ENCODE results near the gene ALAD.
"Not testable (repeated sequence)": the region's sequence is repeated elsewhere in the genome, so short reads cannot be mapped to it uniquely, and the experiment has no call there.

The ALAD gene

DNA sequence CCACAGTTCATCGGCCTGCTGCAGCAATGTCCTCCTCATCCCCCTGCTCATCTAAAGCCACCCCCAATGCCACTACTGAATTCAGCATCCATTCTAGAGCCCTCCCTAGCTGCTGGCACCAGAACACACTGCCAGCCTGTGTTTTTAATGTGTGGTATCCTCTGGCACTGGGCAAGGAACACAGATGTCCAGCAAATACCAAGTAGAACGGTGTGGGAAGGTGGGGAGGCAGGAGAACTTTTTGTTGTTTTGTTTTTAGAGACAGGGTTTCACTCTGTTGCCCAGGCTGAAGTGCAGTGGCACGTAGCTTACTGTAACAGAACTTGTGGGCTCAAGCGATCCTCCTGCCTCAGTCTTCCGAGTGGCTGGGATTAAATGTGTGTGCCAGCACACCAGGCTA lies 29.0 kb downstream of the ALAD start:
- no peak for DNase-seq

DNA sequence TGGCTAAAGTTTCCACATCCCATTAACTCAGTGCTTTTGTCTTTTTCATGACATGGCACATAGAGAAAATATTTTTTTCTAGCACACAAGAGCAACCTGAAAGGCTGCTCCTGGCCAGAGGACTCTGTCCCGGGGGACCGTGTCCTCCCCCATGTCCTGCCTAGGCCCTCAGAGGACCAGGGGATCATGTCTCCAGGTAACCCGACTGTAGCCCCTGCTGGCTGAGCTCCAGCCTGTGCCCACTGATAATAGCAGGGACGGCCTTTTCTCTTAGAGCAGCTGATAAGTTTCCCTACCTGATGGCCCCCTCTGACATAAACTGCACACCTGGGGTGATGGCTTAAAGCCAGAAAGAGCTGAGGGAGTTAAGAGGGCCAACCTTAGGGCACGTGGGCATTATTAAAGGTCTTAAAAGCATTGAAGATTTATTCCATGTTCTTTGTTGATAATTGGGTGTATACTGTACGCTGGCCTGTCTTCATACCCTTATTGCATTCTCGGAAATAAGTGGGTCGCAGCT lies 30.2 kb downstream of the ALAD start:
- no peak for DNase-seq

DNA sequence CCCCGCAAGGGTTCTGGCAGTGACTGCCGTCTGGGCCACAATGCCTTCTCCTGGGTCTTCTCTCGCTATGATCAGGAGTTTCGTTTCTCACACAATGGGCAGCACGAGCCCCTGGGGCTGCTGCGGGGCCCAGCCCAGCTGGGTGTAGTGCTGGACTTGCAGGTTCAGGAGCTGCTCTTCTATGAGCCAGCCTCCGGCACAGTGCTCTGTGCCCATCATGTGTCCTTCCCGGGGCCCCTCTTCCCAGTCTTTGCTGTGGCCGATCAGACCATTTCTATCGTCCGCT lies 31.3 kb downstream of the ALAD start:
- no peak for DNase-seq

DNA sequence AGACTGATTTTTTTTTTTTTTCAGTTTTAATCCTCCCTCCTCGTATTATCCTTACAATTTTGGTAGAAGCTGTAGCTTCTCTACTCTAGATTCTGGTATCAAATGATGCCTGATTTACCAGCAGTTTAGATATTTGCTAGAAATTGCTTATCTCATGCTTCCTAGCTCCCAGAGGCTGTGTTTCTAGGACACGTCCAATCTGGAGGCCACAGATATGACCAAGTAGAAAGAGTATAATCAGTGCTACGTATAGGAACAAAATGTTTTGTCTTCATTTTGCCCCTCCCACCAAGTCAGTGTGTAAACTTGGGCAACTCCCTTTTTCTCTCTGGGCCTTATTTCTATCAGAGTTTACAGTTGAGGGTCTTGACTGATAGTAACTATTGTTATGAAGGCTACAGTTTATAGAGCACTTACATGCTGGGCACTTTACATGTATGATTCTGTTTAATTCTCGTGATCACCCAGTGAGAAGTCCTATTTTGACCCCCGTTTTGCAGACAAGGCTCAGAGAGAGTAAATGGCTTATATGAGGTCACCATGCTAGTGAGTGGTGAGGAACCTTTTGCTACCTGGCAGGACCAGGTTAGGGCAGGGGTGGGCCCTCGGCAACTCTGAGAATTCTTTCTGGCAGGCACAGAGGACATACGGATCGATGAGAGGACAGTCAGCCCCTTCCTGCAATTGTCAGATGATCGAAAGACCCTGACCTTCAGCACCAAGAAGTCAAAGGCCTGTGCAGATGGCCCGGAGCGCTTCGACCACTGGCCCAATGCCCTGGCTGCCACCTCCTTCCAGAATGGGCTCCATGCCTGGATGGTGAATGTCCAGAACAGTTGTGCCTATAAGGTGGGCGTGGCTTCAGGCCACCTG lies 31.9 kb downstream of the ALAD start:
- no peak for DNase-seq

DNA sequence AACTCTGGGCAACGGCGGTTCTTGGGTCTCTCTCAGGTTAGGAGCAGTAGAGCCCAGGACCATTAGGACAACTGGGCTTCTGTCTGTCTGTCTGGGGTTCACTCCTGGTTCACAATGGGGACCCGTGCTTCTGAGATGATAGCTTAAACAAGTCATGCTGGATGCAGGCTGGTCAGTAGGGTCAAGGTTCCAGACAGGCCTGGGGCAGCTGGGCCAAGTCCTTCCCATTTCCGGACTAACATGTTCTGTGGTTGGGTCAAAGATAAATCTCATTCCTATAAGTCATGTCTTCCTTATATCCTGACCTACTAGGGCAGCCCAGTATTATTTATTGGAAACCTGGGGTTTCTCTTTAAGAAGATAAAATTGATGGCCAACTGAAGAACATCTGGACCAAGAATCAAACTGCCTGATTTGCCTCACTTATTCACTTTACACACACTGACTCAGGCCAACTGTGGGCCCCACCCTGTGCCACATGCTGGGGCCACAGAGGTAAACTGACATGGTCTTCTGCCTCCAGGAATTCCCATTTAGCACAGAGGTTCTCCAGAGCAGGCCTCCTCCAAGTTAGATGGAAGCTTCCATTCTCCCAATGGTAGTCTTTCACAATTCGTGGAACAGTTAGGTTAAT lies 32.6 kb downstream of the ALAD start:
- DNase-seq: no peak

DNA sequence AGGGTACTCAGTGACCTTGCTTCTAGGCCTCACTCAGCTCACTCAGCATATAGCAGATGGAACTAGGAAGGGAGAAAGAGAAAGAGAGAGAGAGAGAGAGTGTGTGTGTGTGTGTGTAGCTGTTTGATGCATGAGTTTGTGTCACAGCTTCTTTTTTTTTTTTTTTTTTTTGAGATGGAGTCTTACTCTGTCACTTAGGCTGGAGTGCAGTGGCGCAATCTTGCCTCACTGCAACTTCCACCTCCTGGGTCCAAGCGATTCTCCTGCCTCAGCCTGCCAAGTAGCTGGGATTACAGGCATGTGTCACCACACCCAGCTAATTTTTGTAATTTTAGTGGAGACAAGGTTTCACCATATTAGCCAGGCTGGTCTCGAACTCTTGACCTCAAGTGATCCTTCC lies 35.4 kb downstream of the ALAD start:
- not testable (repeated sequence) for DNase-seq

DNA sequence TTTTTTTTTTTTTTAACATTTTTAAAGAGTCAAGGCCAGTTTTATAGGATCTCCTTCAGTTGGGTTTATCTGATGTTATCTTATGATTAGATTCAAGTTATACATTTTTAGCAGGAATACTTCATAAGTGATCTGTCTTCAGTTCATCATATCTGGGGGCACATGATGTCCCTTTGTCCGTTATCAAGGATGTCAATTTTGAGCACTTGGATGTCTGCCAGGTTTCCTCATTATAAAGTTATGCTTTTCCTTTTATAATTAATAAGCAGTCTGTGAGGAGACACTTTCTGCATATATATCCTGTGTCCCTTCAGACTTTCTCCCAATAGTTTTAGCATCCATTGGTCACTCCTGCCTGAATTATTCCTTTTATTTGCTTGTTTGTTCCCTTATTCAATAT lies 36.1 kb downstream of the ALAD start:
- no peak for DNase-seq

DNA sequence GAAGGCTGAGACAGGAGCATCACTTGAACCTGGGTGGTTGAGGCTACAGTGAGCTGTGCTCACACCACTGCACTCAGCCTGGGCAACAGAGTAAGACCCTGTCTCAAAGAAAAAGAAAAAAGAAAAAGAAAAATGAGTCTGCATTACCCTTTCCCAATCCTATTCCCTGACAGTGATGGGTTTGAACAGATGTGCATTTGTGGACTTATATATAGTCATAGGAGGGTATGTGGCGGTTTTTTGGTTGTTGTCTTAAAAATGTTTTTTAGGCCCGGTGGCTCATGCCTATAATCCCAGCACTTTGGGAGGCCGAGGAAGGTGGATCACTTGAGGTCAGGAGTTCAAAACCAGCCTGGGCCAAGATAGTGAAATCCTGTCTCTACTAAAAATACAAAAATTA lies 37.7 kb downstream of the ALAD start:
- no peak for DNase-seq

DNA sequence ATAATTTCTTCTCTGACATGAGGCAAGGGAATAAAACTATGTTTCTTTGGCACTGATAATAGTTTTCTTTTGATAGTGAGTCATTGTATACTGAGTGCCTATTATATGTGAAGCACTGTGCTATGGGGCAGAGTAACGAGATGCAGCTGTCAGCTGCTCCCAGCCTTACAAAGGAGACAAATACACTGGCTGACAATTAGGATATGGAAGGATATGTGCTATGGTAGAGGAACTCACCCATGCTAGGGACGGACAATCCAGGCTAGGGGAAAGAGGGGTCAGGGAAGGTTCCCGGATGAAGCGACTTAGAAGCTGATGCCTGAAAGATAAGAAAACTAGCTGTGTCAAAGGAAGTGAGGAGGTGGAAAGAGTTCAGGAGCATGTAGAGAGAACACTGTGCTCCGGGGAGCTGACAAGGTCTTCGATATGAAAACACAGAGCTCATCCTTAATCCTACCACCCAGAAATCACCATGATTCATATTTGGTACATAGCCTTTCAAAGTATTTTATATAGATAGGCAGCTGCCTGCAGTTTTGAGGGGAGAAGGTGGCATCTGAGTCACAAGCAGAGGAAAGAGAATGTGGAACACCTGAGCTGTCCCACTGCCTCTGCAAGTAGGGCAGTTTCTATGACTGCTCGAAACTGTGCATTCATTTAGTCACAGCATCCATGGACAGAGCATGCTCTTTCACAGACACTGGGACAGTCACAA lies 39.6 kb downstream of the ALAD start:
- DNase-seq: no peak

DNA sequence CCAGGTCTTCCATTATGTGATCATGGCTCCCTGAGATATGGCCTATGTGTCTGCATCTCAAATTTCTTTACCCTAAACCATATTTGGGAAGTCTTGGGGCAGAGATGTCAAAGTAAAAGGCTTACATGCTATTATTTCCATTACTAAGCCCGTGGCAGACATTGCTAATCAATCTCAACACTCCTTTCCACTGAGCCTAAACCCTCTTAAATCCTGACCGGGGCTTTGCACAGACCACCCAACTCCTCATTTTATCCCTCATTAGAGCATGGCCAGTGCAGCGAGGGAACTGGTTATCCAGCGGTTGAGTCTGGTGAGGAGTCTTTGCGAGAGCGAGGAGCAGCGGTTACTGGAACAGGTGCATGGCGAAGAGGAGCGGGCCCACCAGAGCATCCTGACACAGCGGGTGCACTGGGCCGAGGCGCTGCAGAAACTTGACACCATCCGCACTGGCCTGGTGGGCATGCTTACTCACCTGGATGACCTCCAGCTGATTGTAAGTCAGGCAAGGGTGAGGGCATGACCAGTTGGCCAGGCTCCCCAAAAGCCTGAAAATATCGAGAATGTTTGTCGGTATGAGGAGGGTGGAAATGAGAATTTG lies 40.7 kb downstream of the ALAD start:
- DNase-seq: no peak

DNA sequence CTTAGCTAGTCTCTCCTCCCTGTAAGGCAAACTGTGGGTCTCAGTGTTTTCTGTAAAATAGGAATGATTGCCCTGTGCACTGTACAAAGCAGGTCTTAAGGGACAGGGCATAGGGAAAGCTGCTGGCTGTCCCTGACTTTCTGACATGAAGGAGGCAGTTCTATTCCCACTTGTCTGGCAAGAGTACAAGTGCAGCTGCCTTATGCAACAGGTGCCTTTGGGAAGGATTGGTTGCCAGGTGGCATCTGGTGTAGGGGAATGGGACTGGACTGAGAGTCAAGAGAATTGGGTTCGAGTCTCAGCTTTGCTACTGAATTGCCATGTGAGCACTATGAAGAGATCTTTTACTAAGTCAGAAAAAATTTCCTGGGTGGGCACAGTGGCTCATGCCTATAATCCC lies 41.7 kb downstream of the ALAD start:
- no peak for DNase-seq

DNA sequence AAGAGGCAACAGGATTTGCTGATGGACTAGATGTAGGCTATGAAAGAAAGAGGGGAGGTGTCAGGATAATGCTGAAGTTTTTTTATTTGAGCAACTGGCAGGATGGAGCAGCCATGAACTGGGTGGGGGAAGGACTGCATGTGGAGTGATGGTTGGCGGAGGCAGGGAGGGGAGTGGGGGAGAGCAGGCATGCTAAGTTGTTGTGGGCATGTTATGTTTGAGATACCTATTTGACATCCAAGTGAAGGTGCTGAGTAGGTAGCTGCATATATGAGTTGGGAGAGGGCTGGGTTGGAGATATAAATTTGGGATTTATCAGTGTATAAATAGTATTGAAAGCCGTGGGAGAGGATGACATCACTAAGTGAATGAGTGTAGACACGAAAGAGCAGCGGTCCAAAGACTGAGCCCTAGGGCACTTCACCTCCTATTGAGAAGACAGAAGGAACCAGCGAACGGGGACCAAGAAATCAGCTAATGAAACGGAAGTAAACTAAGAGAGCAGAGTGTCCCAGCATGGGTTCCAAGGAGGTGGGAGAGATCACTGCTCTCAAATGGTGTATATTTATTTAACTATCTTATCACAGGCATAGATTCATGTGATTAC lies 44.3 kb downstream of the ALAD start:
- no peak for DNase-seq

DNA sequence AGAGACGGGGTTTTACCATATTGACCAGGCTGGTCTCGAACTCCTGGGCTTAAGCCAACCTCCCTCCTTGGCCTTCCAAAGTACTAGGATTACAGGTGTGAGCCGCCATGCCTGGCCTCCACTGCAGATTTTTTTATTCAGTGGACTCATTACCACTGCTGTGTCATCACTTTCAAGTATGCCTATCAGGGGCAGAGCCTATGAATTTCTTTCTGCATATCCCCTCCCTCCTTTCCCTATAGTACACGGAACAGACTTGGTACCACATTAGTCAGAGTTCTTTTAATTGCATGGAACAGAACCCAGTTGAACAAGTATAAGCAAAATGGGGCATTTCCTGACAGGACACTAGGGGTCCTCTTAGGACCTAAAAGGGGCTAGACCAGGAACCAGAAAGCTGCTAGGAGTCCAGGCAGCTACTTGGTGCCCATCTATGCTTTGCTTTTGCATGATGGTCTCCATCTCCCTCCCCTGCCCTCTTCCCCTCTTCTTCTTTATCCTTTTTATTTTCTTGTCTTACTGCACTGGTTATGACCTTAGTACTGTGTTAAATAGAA lies 46.0 kb downstream of the ALAD start:
- no peak for DNase-seq

DNA sequence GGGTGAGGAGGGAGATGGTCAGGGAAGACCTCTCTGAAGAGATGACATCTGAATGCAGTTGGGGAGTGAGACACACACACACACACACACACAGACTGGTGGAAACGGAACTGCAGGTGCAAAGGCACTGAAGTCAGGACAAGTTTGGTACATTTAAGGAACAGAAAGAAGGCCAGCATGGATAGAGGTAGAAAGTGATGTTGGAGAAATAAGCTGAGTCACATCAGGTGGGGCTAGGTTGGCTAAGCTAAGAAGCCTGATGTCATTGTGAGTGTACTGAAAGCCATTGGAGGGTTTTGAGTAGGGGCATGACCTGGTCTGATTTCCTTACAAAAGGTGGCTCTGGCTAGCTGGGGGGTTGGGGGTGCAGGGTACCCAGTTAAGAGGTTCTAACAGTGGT lies 48.7 kb downstream of the ALAD start:
- no peak for DNase-seq

DNA sequence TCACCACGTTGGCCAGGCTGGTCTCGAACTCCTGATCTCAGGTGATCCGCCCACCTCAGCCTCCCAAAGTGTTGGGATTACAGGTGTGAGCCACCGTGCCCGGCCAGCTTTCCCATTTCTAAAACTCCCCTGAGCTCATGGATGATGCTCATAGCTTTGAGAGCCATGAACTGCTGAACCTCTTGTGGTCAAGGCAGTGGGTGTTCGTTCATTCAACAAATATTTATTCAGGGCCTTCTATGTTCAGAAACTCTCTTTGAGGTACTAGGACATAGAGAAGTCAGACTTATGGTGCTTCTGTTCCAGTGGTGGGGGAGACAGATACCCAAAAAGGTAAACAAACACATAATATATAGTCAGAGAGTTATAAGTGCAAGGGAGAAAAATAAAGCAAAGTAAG lies 49.1 kb downstream of the ALAD start:
- DNase-seq: no peak

DNA sequence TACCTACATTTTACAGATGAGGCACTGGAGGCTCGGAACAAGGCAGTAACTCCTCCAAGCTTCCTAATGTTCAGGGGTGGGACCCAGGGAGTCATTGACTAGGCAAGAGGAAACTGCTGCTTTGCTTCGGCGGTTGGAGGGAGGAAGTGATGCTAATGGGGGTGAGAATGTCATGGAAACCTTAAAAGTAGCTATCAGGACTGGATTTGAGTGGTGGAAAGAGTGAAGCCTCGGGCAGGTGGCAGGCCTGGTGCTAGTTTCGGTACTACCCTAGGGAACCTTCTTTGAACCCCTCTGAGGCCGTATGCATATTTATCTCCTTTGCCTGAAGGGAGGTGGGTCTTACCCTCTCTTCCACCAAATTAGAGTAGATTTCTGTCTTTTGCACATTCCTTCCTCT lies 50.1 kb downstream of the ALAD start:
- DNase-seq: no peak

DNA sequence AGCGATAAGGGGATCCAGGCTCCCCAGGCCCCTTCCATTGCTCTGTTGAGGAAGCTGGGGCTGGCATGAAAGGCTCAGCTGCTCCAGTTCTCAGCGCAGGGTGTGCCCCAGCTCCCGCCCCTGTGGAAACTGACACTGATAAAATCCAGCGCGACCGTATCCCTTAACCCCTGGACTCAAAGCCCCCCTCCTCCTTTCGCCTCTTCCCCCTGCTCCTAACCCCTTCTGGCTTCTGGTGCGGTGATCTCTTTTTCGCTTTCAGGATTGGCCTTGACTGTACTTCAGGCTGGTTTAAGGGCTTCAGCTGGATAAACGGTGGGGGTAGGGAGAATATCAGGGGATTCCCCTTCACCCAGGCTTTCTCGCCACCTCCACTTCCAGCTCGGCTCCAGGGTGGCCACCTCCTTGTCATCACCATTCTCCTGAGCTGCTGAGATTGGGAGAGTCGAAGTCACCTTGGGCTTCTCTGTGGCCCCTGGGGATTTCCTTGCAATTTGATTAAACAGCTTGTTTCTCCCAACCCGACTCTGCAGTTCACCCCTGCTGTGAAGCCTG lies 50.9 kb downstream of the ALAD start:
- DNase-seq: no peak

DNA sequence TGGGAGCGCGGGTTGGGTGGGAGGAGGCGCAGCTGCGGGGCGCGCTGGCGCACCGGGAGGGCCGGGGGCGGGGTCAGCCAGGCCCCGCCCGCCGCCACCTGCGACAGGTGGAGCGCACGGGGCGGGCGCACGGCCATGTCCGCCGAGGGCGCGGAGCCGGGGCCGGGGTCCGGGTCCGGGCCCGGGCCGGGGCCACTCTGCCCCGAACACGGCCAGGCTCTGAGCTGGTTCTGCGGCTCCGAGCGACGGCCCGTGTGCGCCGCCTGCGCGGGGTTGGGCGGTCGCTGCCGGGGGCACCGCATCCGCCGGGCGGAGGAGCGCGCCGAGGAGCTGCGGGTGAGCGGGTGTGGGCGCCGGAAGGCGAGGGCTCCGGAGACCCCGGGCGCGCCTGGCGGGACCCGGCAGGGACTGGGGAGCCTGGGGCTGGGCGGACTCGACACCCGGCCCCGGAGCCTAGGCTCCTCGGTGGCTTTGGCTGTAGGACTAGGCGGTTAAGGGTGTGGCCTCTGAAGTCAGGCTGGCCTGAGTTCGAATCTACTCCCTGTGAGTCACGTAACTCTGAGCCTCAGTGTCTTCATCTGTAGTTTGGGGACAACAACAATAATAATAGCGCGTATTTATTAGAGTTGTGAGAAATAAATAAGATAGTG lies 51.5 kb downstream of the ALAD start, which contains the start of gene BSPRY:
Gene BSPRY, plus strand, starts transcription at position 97 of the 650 bp plus-strand sequence. Its CDS starts 39 bp downstream, at position 136.
- DNase-seq: no peak

DNA sequence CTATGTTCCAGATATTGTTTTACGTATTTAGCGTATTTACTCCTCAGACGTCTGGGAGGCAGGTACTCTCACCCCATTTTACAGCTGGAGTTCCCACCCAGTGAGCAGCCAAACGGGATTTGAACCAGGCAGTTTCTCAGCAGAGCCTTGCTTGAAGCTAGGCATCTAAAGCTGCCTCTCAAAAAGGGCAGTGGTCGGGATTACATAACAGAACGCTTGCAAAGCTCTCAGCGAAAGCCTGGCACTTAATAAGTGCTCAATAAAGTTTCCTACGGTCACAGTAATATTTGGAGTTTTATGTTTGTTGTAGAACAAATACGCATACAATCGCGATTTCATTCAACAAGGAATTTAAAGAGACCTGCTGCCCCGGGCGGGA lies 52.0 kb downstream of the ALAD start:
- no peak for DNase-seq

DNA sequence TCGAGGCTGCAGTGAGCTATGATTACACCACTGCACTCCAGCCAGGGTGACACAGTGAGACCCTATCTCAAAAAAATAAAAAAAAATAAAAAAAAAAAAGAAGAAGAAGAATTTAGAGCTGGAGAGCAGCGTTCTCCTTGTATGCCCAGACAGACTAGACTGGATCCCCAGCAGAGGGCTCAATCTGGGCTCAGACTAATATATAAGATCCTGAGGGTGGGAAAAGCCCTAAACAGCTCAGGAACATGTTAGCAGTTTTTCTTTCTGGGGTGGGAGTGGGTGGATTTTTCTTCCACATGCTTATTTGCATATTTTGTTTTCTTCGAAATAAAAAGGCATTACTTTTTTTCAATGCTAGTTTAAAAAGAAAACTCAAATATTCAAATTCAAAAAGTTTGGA lies 52.6 kb downstream of the ALAD start:
- no peak for DNase-seq

DNA sequence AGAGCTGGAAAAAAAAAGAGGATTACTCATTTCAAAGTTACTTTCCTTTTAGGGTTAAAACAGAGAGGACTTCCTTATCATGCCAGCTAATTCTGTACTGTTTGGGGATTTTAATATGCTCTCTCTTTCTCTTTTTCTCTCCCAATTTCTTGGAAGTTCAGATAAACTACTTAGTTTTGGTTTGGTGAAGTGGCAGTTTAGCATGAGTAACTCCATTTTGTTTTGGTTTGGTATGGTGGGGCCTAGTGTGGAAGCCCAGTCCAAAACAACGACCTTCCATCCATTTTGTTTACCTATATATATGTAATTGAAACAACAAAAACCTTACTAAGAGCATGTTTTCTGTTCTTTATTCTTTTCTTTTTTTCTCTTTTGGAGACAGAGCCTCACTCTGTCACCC lies 55.4 kb downstream of the ALAD start:
- no peak for DNase-seq

DNA sequence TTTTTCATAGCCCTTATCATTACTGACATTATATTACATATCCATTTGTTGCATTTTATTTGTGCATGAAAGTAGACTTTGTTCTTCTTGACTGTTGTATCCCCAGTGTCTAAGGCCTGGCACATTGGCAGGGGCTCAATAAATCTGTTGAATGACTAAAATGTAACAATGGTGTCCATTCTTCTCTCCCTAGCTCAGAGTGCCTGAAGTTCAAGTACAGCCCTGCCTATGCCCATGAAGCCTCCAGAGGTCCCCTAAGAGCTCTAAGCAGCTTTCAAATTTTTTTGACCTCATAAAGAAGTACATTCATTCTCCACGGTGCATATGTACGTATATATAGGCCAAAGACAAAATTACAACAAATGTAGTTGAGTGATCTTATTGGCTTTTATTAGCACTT lies 55.9 kb downstream of the ALAD start:
- DNase-seq: no peak
